Uterus (tissue), 4 donors: ENCODE results near the gene LRRN3. TPM values are rescaled to one million over a fixed set of nuclear protein-coding genes. Genes with fewer than 3 reads are reported as not detected.

Experiments
- DNase-seq, 2 donors: peaks; one replicate each; pipeline ENCODE4 v3.0.0-alpha.2; 2019 to 2020
- H3K27ac ChIP-seq, 2 donors: fragments of 200-600 bp; sonication (generic); 1 replicate in 1 of 2; 2 replicates in 1 of 2; pipeline ENCODE4 v1.5.1; 2016 to 2018
- H3K27me3 ChIP-seq, 2 donors: fragments of 200-600 bp; sonication (generic); one replicate each; pipeline ENCODE4 v1.5.1; 2018 to 2019; ENCODE audit warnings: control low read depth in 1 of 2
- H3K36me3 ChIP-seq, 2 donors: fragments of 200-600 bp; sonication (generic); one replicate each; pipeline ENCODE4 v1.5.1; 2019; ENCODE audit warnings: control low read depth in 1 of 2
- H3K4me1 ChIP-seq, 2 donors: fragments of 200-600 bp; sonication (generic); one replicate each; pipeline ENCODE4 v1.5.1; 2018 to 2019; ENCODE audit warnings: control low read depth in 1 of 2
- H3K4me3 ChIP-seq, 2 donors: fragments of 200-600 bp; sonication (generic); 1 replicate in 1 of 2; 2 replicates in 1 of 2; pipeline ENCODE4 v1.5.1; 2018 to 2019; ENCODE audit warnings: mild to moderate bottlenecking in 1 of 2
- H3K9me3 ChIP-seq, 2 donors: fragments of 200-600 bp; sonication (generic); one replicate each; pipeline ENCODE4 v1.5.1; 2019; ENCODE audit warnings: control low read depth in 1 of 2
- CTCF ChIP-seq, 4 experiments: fragments of 200-600 bp in 2 of 4; fragments of 450-650 bp in 2 of 4; sonication (generic) in 2 of 4; IDR thresholded peaks; one replicate each; pipeline ENCODE4 v1.5.1; 2016 to 2019; ENCODE audit warnings: antibody characterized with exemption in 4 of 4, mild to moderate bottlenecking in 2 of 4, moderate library complexity in 1 of 4
- POLR2A ChIP-seq, 2 donors: fragments of 450-650 bp; IDR thresholded peaks; one replicate each; pipeline ENCODE4 v1.6.1; 2016; ENCODE audit warnings: antibody characterized with exemption in 2 of 2, mild to moderate bottlenecking in 1 of 2, moderate library complexity in 1 of 2
- intact Hi-C: fragments of 100-400 bp; cut with DNase I; formaldehyde crosslinking; loops from one replicate; pipeline ENCODE4 v1.15.1; 2023; ENCODE audit warnings: low total_unique reads
- total RNA-seq, 4 donors: library from RNA; depleted of rRNA in 3 of 4; stranded (reverse); fragments of >200 nt in 3 of 4; gene quantifications; one replicate each; pipeline versions ENCODE4 v1.1.0 to v1.2.4, GENCODE V29; 2014 to 2023
- donor health status: DM: yes; HTN: yes; CAD: no.

LRRN3 gene
- total RNA-seq, 4 donors from 2014 or later, result 0.12 to 18.5 TPM; not detected in 2

- H3K9me3 ChIP-seq, result no peaks in the 10 kb centered on the region
- H3K4me3 ChIP-seq, result no peak overlapping the region
- intact Hi-C loops, result no loop called here
- H3K27ac ChIP-seq, result no peak overlapping the region
- DNase-seq, result no peak
- H3K27me3 ChIP-seq, result no peaks in the 10 kb centered on the region
- no peaks in the 10 kb centered on the region for H3K4me1 ChIP-seq
- no peaks in the 10 kb centered on the region for H3K36me3 ChIP-seq
- TF ChIP-seq POLR2A (IDR thresholded peaks at IDR 0.05), result no peak
- TF ChIP-seq CTCF (IDR thresholded peaks at IDR 0.05), result no peak
Measured at GRCh38 chr7:111129435-111129834, 38.5 kb downstream of the LRRN3 start.

GRCh38 chr7:111132833-111133232, 41.9 kb downstream of the LRRN3 start:
- Histone ChIP-seq H3K4me3 (no peak overlapping the region), H3K27ac (no peak overlapping the region), H3K27me3 (no peaks in the 10 kb centered on the region), H3K36me3 (no peaks in the 10 kb centered on the region), H3K4me1 (no peaks in the 10 kb centered on the region), H3K9me3 (no peaks in the 10 kb centered on the region)
- intact Hi-C loops, result no loop called here
- no peak for TF ChIP-seq POLR2A (IDR thresholded peaks at IDR 0.05)
- TF ChIP-seq CTCF (IDR thresholded peaks at IDR 0.05), result no peak
- DNase-seq, result no peak

GRCh38 chr7:111137296-111138192, 46.6 kb downstream of the LRRN3 start:
- peak overlapping the region in 1 of 2 donors; percentile 20 for H3K27ac ChIP-seq
- intact Hi-C loops, result no loop called here
- H3K4me1 ChIP-seq, result no peaks in the 10 kb centered on the region
- TF ChIP-seq CTCF (IDR thresholded peaks at IDR 0.05) (no peak), POLR2A (IDR thresholded peaks at IDR 0.05) (no peak)
- no peaks in the 10 kb centered on the region for H3K36me3 ChIP-seq
- H3K4me3 ChIP-seq, result no peak overlapping the region
- no peaks in the 10 kb centered on the region for H3K27me3 ChIP-seq
- H3K9me3 ChIP-seq, result no peaks in the 10 kb centered on the region
- DNase-seq, result no peak

- intact Hi-C loops, result no loop called here
- TF ChIP-seq POLR2A (IDR thresholded peaks at IDR 0.05) (no peak), CTCF (IDR thresholded peaks at IDR 0.05) (no peak)
- H3K4me3 ChIP-seq, result no peak overlapping the region
- peak in 1 of 2 donors; percentile 19 for DNase-seq
- no peaks in the 10 kb centered on the region for H3K4me1 ChIP-seq
- no peaks in the 10 kb centered on the region for H3K9me3 ChIP-seq
- no peaks in the 10 kb centered on the region for H3K36me3 ChIP-seq
- H3K27ac ChIP-seq, result peak overlapping the region in 1 of 2 donors; percentile 20
- no peaks in the 10 kb centered on the region for H3K27me3 ChIP-seq
Measured at GRCh38 chr7:111138193-111138569, 47.3 kb downstream of the LRRN3 start.

GRCh38 chr7:111138586-111138985, 47.7 kb downstream of the LRRN3 start:
- Histone ChIP-seq H3K4me1 (no peaks in the 10 kb centered on the region), H3K27ac (peak overlapping the region in 1 of 2 donors; percentile 16), H3K27me3 (no peaks in the 10 kb centered on the region), H3K36me3 (no peaks in the 10 kb centered on the region), H3K9me3 (no peaks in the 10 kb centered on the region), H3K4me3 (no peak overlapping the region)
- intact Hi-C loops, result no loop called here
- TF ChIP-seq POLR2A (IDR thresholded peaks at IDR 0.05), result no peak
- no peak for TF ChIP-seq CTCF (IDR thresholded peaks at IDR 0.05)
- no peak for DNase-seq
